C4-2B (cell line): ENCODE measurements around the gene ITGA2B.
"Not testable (repeated sequence)": the region's sequence is repeated elsewhere in the genome, so short reads cannot be mapped to it uniquely, and the experiment has no call there.

Source experiments
- H3K27ac ChIP-seq: fragments of 450-650 bp; 2 replicates; pipeline ENCODE4 v1.5.1; 2017
- CTCF ChIP-seq: fragments of 450-650 bp; conservative IDR thresholded peaks from 2 replicates; pipeline ENCODE4 v1.5.1; 2017; ENCODE audit warnings: mild to moderate bottlenecking
- ZFX ChIP-seq: fragments of 450-650 bp; IDR thresholded peaks from 2 replicates; pipeline ENCODE4 v1.6.1; 2017

The ITGA2B gene

GRCh38 chr17:44343510-44344209 lies 45.8 kb downstream of the ITGA2B start:
- TF ChIP-seq ZFX (no peak), CTCF (no peak)
- no peak overlapping the region for H3K27ac ChIP-seq

- H3K27ac ChIP-seq = not testable (repeated sequence)
These were observed 48.9 kb downstream of the ITGA2B start for GRCh38 chr17:44340553-44340952.

- no peak overlapping the region for H3K27ac ChIP-seq
- TF ChIP-seq CTCF = no peak
- TF ChIP-seq ZFX = no peak
These were observed 50.7 kb downstream of the ITGA2B start for GRCh38 chr17:44338702-44339101.

- TF ChIP-seq ZFX (no peak), CTCF (no peak)
- H3K27ac ChIP-seq = no peak overlapping the region
These were observed 53.5 kb downstream of the ITGA2B start for GRCh38 chr17:44335968-44336367.

- TF ChIP-seq ZFX (no peak), CTCF (no peak)
These were observed 53.9 kb downstream of the ITGA2B start for GRCh38 chr17:44335564-44335963.

GRCh38 chr17:44334727-44335126 lies 54.7 kb downstream of the ITGA2B start:
- no peak overlapping the region for H3K27ac ChIP-seq
- TF ChIP-seq ZFX = no peak
- no peak for TF ChIP-seq CTCF

More at GRCh38 chr17:44335564-44335963, 53.9 kb downstream of the ITGA2B start:
- H3K27ac ChIP-seq = no peak overlapping the region

GRCh38 chr17:44334315-44334714 lies 55.1 kb downstream of the ITGA2B start:
- no peak overlapping the region for H3K27ac ChIP-seq
- no peak for TF ChIP-seq CTCF
- TF ChIP-seq ZFX = no peak

- H3K27ac ChIP-seq = no peak overlapping the region
- TF ChIP-seq CTCF (no peak), ZFX (no peak)
These were observed 56.1 kb downstream of the ITGA2B start for GRCh38 chr17:44333371-44333770.
